Measurements from ENCODE around the gene ZFAND6. TPM values are rescaled to one million over a fixed set of nuclear protein-coding genes. Genes with fewer than 3 reads are reported as not detected.

The ZFAND6 gene
- total and polyA plus RNA-seq, 2 experiments from 2014 or later, result 104 to 187 TPM

GRCh38 chr15:80160570-80161156, 101.2 kb downstream of the ZFAND6 start:
- peaks cover 27% of the 10 kb centered on the region for H3K4me1 ChIP-seq (ENCODE audit: insufficient read depth)
- no peaks in the 10 kb centered on the region for H3K9me2 ChIP-seq (replicated peaks; ENCODE audit: insufficient read depth)
- no peak overlapping the region for H3K4me3 ChIP-seq
- peak overlapping the region; percentile 70 for H3K27ac ChIP-seq
- no peaks in the 10 kb centered on the region for H3K9me3 ChIP-seq (ENCODE audit: low read depth)
- no peaks in the 10 kb centered on the region for H3K27me3 ChIP-seq
- no peak for TF ChIP-seq EZH2phosphoT487 (IDR thresholded peaks at IDR 0.05; ENCODE audit: low read depth, severe bottlenecking, unreplicated experiment)
- TF ChIP-seq EZH2 (IDR thresholded peaks at IDR 0.05; ENCODE audit: borderline replicate concordance), result no peak
- TF ChIP-seq CTCF (IDR thresholded peaks at IDR 0.05; ENCODE audit: poor library complexity), result no peak
- H3K4me2 ChIP-seq, result no peak overlapping the region
- 71% methylated on average over 7 of the region's 7 CpGs for WGBS (ENCODE audit: low lambda C conversion rate, missing lambda C conversion rate)
- no peak overlapping the region for H2AFZ ChIP-seq
- peaks cover 5% of the 10 kb centered on the region for H3K79me2 ChIP-seq
- no peaks in the 10 kb centered on the region for H4K20me1 ChIP-seq (ENCODE audit: insufficient read depth, poor library complexity, severe bottlenecking)
- peak; percentile 83 for DNase-seq (ENCODE audit: low spot score)
- H3K36me3 ChIP-seq (replicated peaks; ENCODE audit: insufficient read depth, low read depth), result no peaks in the 10 kb centered on the region

GRCh38 chr15:80161468-80162016, 102.1 kb downstream of the ZFAND6 start:
- no peak for DNase-seq (ENCODE audit: low spot score)
- H3K27me3 ChIP-seq, result no peaks in the 10 kb centered on the region
- H3K9me2 ChIP-seq (replicated peaks; ENCODE audit: insufficient read depth), result no peaks in the 10 kb centered on the region
- TF ChIP-seq EZH2 (IDR thresholded peaks at IDR 0.05; ENCODE audit: borderline replicate concordance) (no peak), CTCF (IDR thresholded peaks at IDR 0.05; ENCODE audit: poor library complexity) (no peak), EZH2phosphoT487 (IDR thresholded peaks at IDR 0.05; ENCODE audit: low read depth, severe bottlenecking, unreplicated experiment) (no peak)
- no peaks in the 10 kb centered on the region for H4K20me1 ChIP-seq (ENCODE audit: insufficient read depth, poor library complexity, severe bottlenecking)
- H3K4me3 ChIP-seq, result no peak overlapping the region
- no peaks in the 10 kb centered on the region for H3K36me3 ChIP-seq (replicated peaks; ENCODE audit: insufficient read depth, low read depth)
- peak overlapping the region; percentile 67 for H3K27ac ChIP-seq
- WGBS (ENCODE audit: low lambda C conversion rate, missing lambda C conversion rate), result 90% methylated on average over 6 of the region's 6 CpGs
- peaks cover 24% of the 10 kb centered on the region for H3K4me1 ChIP-seq (ENCODE audit: insufficient read depth)
- H2AFZ ChIP-seq, result no peak overlapping the region
- peaks cover 1% of the 10 kb centered on the region for H3K79me2 ChIP-seq
- no peak overlapping the region for H3K4me2 ChIP-seq
- no peaks in the 10 kb centered on the region for H3K9me3 ChIP-seq (ENCODE audit: low read depth)

- H3K79me2 ChIP-seq, result no peaks in the 10 kb centered on the region
- no peak overlapping the region for H3K4me3 ChIP-seq
- 77% methylated on average over 6 of the region's 6 CpGs for WGBS (ENCODE audit: low lambda C conversion rate, missing lambda C conversion rate)
- no peaks in the 10 kb centered on the region for H3K36me3 ChIP-seq (replicated peaks; ENCODE audit: insufficient read depth, low read depth)
- no peak overlapping the region for H2AFZ ChIP-seq
- no peak for DNase-seq (ENCODE audit: low spot score)
- H3K9me3 ChIP-seq (ENCODE audit: low read depth), result no peaks in the 10 kb centered on the region
- peak overlapping the region; percentile 47 for H3K27ac ChIP-seq
- H3K27me3 ChIP-seq, result no peaks in the 10 kb centered on the region
- no peaks in the 10 kb centered on the region for H3K9me2 ChIP-seq (replicated peaks; ENCODE audit: insufficient read depth)
- no peak overlapping the region for H3K4me2 ChIP-seq
- peaks cover 24% of the 10 kb centered on the region for H3K4me1 ChIP-seq (ENCODE audit: insufficient read depth)
- no peaks in the 10 kb centered on the region for H4K20me1 ChIP-seq (ENCODE audit: insufficient read depth, poor library complexity, severe bottlenecking)
- TF ChIP-seq CTCF (IDR thresholded peaks at IDR 0.05; ENCODE audit: poor library complexity), result no peak
- no peak for TF ChIP-seq EZH2 (IDR thresholded peaks at IDR 0.05; ENCODE audit: borderline replicate concordance)
- no peak for TF ChIP-seq EZH2phosphoT487 (IDR thresholded peaks at IDR 0.05; ENCODE audit: low read depth, severe bottlenecking, unreplicated experiment)
These were observed 102.6 kb downstream of the ZFAND6 start for GRCh38 chr15:80162059-80162554.
